ENCODE measurements around the gene MR1. TPM values are rescaled to one million over a fixed set of nuclear protein-coding genes. Genes with fewer than 3 reads are reported as not detected.

The MR1 gene
- total RNA-seq, 4 donors from 2014 or later: 11.9 to 39.3 (median 15.2) TPM

- TF ChIP-seq CTCF (IDR thresholded peaks at IDR 0.05; ENCODE audit: low read depth): no peak
Observed at GRCh38 chr1:181011301-181012202, 22.2 kb upstream of the MR1 start.

- no peak for TF ChIP-seq CTCF (IDR thresholded peaks at IDR 0.05; ENCODE audit: low read depth)
Observed at GRCh38 chr1:181012203-181012745, 21.5 kb upstream of the MR1 start.

DNA sequence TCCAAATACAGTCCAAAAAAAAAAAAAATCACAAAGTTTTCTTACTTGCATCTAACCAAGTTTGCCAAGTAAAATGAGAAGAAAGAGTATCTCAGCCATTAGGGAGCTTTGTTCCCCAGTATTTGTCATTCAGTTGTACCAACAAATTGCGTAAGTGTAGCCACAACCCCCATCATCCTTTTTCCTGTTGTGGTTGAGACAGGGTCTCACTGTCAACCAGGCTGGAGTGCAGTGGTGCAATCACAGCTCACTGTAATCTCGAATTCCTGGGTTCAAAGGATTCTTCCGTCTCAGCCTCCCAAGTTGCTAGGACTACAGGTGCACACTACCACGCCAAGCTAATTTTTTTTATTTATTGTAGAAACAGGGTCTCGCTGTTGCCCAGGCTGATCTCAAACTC lies 20.6 kb upstream of the MR1 start:
- TF ChIP-seq CTCF (IDR thresholded peaks at IDR 0.05; ENCODE audit: low read depth): no peak

DNA sequence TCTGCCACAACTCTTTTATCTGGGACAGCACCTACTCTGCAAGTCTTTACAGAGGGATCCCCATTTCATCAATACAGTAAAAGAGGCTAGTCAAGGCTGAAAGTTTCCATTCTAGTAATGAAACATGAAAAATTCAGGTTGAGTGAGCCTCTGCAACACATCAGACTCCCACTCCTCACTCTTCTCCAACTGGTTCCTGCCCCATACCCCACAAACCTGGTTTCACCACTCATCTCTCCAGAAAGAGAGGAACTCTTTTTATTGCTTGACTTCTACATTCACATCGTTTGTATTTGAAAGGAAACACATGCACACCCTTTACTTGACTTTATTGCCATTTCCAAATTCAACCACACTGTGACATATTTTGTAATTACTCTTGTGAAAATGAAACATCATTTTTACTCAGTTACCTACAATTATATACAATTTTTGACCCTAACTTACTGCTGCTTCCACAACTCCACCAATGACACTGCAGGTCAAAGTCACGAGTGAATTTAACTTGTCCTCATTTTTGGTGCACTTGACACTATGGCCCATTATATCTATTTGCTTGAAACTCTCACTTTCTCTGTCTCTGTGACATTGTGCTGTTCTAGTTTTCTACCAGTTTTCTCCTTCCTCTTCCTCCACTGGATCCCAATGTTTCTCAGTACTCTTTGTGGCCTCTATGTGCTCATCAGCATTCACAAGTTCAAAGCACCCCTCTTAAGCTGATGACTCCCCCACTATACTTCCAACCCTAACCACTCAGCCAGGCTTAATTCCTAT lies 19.1 kb upstream of the MR1 start:
- no peak for TF ChIP-seq CTCF (IDR thresholded peaks at IDR 0.05; ENCODE audit: low read depth)

GRCh38 chr1:181015251-181015615 lies 18.6 kb upstream of the MR1 start:
- no peak for TF ChIP-seq CTCF (IDR thresholded peaks at IDR 0.05; ENCODE audit: low read depth)

- TF ChIP-seq CTCF (IDR thresholded peaks at IDR 0.05; ENCODE audit: low read depth): no peak
Observed at GRCh38 chr1:181016563-181016962, 17.2 kb upstream of the MR1 start.

Data from subcutaneous adipose tissue (tissue), 4 donors.